HepG2 (cell line): Measurements from ENCODE around the gene PXT1. TPM values are rescaled to one million over a fixed set of nuclear protein-coding genes. Genes with fewer than 3 reads are reported as not detected.

Experiments used
- ASH2L ChIP-seq: fragments of 300-600, 200-600 bp; sonication (generic); IDR thresholded peaks from 2 replicates; pipeline ENCODE4 v1.7.0; 2017; ENCODE audit warnings: low read depth, mild to moderate bottlenecking, moderate library complexity, mixed read lengths, low read length; ENCODE audit not compliant: insufficient read length
- CEBPZ ChIP-seq: IDR thresholded peaks from 2 replicates; pipeline ENCODE4 v1.6.1; 2012; ENCODE audit warnings: low read length, improper control_type of control experiment
- DDIT3 ChIP-seq: sonication (generic); formaldehyde crosslinking; IDR thresholded peaks from 2 replicates; pipeline ENCODE4 v1.4.0; 2020; ENCODE audit warnings: mild to moderate bottlenecking, missing genetic modification reagents
- ELF1 ChIP-seq: sonication (generic); formaldehyde crosslinking; IDR thresholded peaks from 2 replicates; pipeline ENCODE4 v1.4.0; 2020; ENCODE audit warnings: missing genetic modification reagents
- ERF ChIP-seq: IDR thresholded peaks from 2 replicates; pipeline ENCODE4 v1.6.1; 2018; ENCODE audit warnings: missing biosample characterization, missing genetic modification reagents
- FOXA1 ChIP-seq, 2 experiments: fragments of 450-650 bp in 1 of 2; sonication (generic) in 1 of 2; formaldehyde crosslinking in 1 of 2; IDR thresholded peaks; 2 replicates each; pipeline versions ENCODE4 v1.4.0 to v1.6.1; 2016 to 2020; ENCODE audit warnings: missing genetic modification reagents in 1 of 2
- FOXP4 ChIP-seq: sonication (generic); formaldehyde crosslinking; IDR thresholded peaks from 2 replicates; pipeline ENCODE4 v1.4.0; 2020; ENCODE audit warnings: missing genetic modification reagents
- GATAD1 ChIP-seq: IDR thresholded peaks from 2 replicates; pipeline ENCODE4 v1.6.1; 2016; ENCODE audit warnings: missing genetic modification reagents, missing compliant biosample characterization
- IRF2 ChIP-seq: IDR thresholded peaks from 2 replicates; pipeline ENCODE4 v1.6.1; 2018; ENCODE audit warnings: missing genetic modification reagents, missing compliant biosample characterization
- ISX ChIP-seq: sonication (generic); formaldehyde crosslinking; conservative IDR thresholded peaks from 2 replicates; pipeline ENCODE4 v1.5.0; 2020; ENCODE audit warnings: missing genetic modification reagents
- NAIF1 ChIP-seq: sonication (generic); formaldehyde crosslinking; IDR thresholded peaks from 2 replicates; pipeline ENCODE4 v1.5.0; 2020; ENCODE audit warnings: mild to moderate bottlenecking, missing genetic modification reagents, borderline replicate concordance
- PATZ1 ChIP-seq: sonication (generic); formaldehyde crosslinking; IDR thresholded peaks from 2 replicates; pipeline ENCODE4 v1.4.0; 2020; ENCODE audit warnings: missing genetic modification reagents
- RNF2 ChIP-seq: fragments of 450-650 bp; conservative IDR thresholded peaks from 2 replicates; pipeline ENCODE4 v1.6.1; 2016; ENCODE audit warnings: low read depth
- SATB2 ChIP-seq: sonication (generic); formaldehyde crosslinking; IDR thresholded peaks from 2 replicates; pipeline ENCODE4 v1.5.0; 2020; ENCODE audit warnings: missing genetic modification reagents
- SNAI1 ChIP-seq: sonication (generic); formaldehyde crosslinking; IDR thresholded peaks from 2 replicates; pipeline ENCODE4 v1.5.0; 2020; ENCODE audit warnings: mild to moderate bottlenecking, missing genetic modification reagents, borderline replicate concordance
- SNAPC2 ChIP-seq: sonication (generic); formaldehyde crosslinking; IDR thresholded peaks from 2 replicates; pipeline ENCODE4 v1.8.1; 2022; ENCODE audit warnings: mild to moderate bottlenecking, missing genetic modification reagents
- TBP ChIP-seq: sonication (generic); formaldehyde crosslinking; IDR thresholded peaks from 2 replicates; pipeline ENCODE4 v1.5.0; 2020; ENCODE audit warnings: missing genetic modification reagents
- XBP1 ChIP-seq: sonication (generic); formaldehyde crosslinking; IDR thresholded peaks from 2 replicates; pipeline ENCODE4 v1.5.0; 2020; ENCODE audit warnings: missing genetic modification reagents
- ZNF264 ChIP-seq: sonication (generic); formaldehyde crosslinking; IDR thresholded peaks from 2 replicates; pipeline ENCODE4 v1.4.0; 2020; ENCODE audit warnings: missing genetic modification reagents
- ZNF619 ChIP-seq: sonication (generic); formaldehyde crosslinking; IDR thresholded peaks from 2 replicates; pipeline ENCODE4 v1.4.0; 2020; ENCODE audit warnings: mild to moderate bottlenecking, missing genetic modification reagents
- ZNF713 ChIP-seq: sonication (generic); formaldehyde crosslinking; IDR thresholded peaks from 2 replicates; pipeline ENCODE4 v1.4.0; 2020; ENCODE audit warnings: mild to moderate bottlenecking, missing genetic modification reagents
- ZSCAN9 ChIP-seq: IDR thresholded peaks from 2 replicates; pipeline ENCODE4 v1.6.1; 2016; ENCODE audit warnings: borderline replicate concordance
- polyA plus RNA-seq, 8 experiments: library from polyadenylated mRNA; depleted of rRNA in 3 of 8; stranded (reverse) in 7 of 8; unstranded in 1 of 8; fragments of >200 nt; fragmentation: Illumina TruSeq in 4 of 8; extraction: Trizol in 4 of 8; gene quantifications; 2 replicates each; pipeline versions ENCODE4 v1.2.1 to v1.2.3, GENCODE V29; 2011 to 2016; ENCODE audit warnings: low read depth in 4 of 8, missing spikeins in 1 of 8, mixed read lengths in 1 of 8; ENCODE audit not compliant: insufficient read depth in 1 of 8
- total RNA-seq, 5 experiments: library from RNA; depleted of rRNA; stranded (reverse); fragments of >200 nt; fragmentation: Illumina TruSeq; extraction: Trizol; gene quantifications; 2 replicates each; pipeline ENCODE4 v1.2.3, GENCODE V29; 2016; ENCODE audit warnings: low read depth in 1 of 5

The PXT1 gene
- total and polyA plus RNA-seq, 2 of the 13 experiments (the other 11 are each of a cell fraction or from before 2014, with no cell fraction given) = 0.04 TPM; not detected in 1

- TF ChIP-seq RNF2 = peak; percentile 82
- TF ChIP-seq SNAI1 (CRISPR knock-in tag) = peak; percentile 94
- peak; percentile 86 for TF ChIP-seq ERF (CRISPR knock-in tag)
- TF ChIP-seq CEBPZ = no peak
- peak; percentile 81 for TF ChIP-seq ASH2L
- TF ChIP-seq ZNF713 (CRISPR knock-in tag) = no peak
- TF ChIP-seq NAIF1 (CRISPR knock-in tag) = peak; percentile 92
- TF ChIP-seq TBP = no peak
- peak; percentile 65 for TF ChIP-seq GATAD1
- no peak for TF ChIP-seq DDIT3
- peak; percentile 28; the same call in 1 of the 2 replicates for TF ChIP-seq ZSCAN9
- TF ChIP-seq ZNF619 (CRISPR knock-in tag) = peak; percentile 82; the same call in 1 of the 2 replicates
- TF ChIP-seq ISX (CRISPR knock-in tag) = no peak
- no peak for TF ChIP-seq SATB2 (CRISPR knock-in tag)
- no peak for TF ChIP-seq XBP1
- peak; percentile 85 for TF ChIP-seq IRF2
- no peak; the same call in 1 of the 2 replicates for TF ChIP-seq FOXP4 (CRISPR knock-in tag)
- TF ChIP-seq PATZ1 = peak; percentile 40; the same call in 1 of the 2 replicates
- TF ChIP-seq ZNF264 = peak; percentile 48; the same call in 1 of the 2 replicates
- TF ChIP-seq FOXA1 (IDR thresholded peaks at IDR 0.05) = no peak
- TF ChIP-seq FOXA1 (CRISPR knock-in tag; IDR thresholded peaks at IDR 0.05) = 0 out of 2 replicates have a peak, but pooled peaks have one; percentile 5
- peak; percentile 72; the same call in 1 of the 2 replicates for TF ChIP-seq SNAPC2 (CRISPR knock-in tag)
- TF ChIP-seq ELF1 (CRISPR knock-in tag) = no peak
Observed at GRCh38 chr6:36423101-36423824, 19.4 kb downstream of the PXT1 start (continued).
